Hepatocyte (in vitro differentiated cells): ENCODE data around the gene SMARCD2. TPM values are rescaled to one million over a fixed set of nuclear protein-coding genes. Genes with fewer than 3 reads are reported as not detected.

Experiments
- DNase-seq: peaks from one replicate; pipeline ENCODE4 v3.0.0-alpha.2; 2016; ENCODE audit warnings: low spot score
- H2AFZ ChIP-seq: fragments of 200-600 bp; sonication (generic); 2 replicates; pipeline ENCODE4 v1.6.0; 2016; ENCODE audit warnings: antibody characterized with exemption, mild to moderate bottlenecking
- H3K27ac ChIP-seq: fragments of 200-600 bp; sonication (generic); 2 replicates; pipeline ENCODE4 v1.5.1; 2016; ENCODE audit warnings: mild to moderate bottlenecking
- H3K27me3 ChIP-seq: fragments of 200-600 bp; sonication (generic); 2 replicates; pipeline ENCODE4 v1.6.1; 2016
- H3K36me3 ChIP-seq: fragments of 200-600 bp; sonication (generic); replicated peaks from 2 replicates; pipeline ENCODE4 v1.5.1; 2016; ENCODE audit warnings: low read depth; ENCODE audit not compliant: insufficient read depth
- H3K4me1 ChIP-seq: fragments of 200-600 bp; sonication (generic); 2 replicates; pipeline ENCODE4 v1.5.1; 2016; ENCODE audit warnings: mild to moderate bottlenecking, moderate library complexity; ENCODE audit not compliant: insufficient read depth
- H3K4me2 ChIP-seq: fragments of 200-600 bp; sonication (generic); 2 replicates; pipeline ENCODE4 v1.6.0; 2016
- H3K4me3 ChIP-seq: fragments of 200-600 bp; sonication (generic); 2 replicates; pipeline ENCODE4 v1.5.1; 2016; ENCODE audit warnings: mild to moderate bottlenecking
- H3K79me2 ChIP-seq: fragments of 200-600 bp; sonication (generic); 2 replicates; pipeline ENCODE4 v1.6.0; 2017; ENCODE audit warnings: mild to moderate bottlenecking
- H3K9me2 ChIP-seq: fragments of 200-600 bp; sonication (generic); replicated peaks from 2 replicates; pipeline ENCODE4 v1.6.0; 2017; ENCODE audit warnings: mild to moderate bottlenecking; ENCODE audit not compliant: insufficient read depth
- H3K9me3 ChIP-seq: fragments of 200-600 bp; sonication (generic); 2 replicates; pipeline ENCODE4 v1.5.1; 2016; ENCODE audit warnings: low read depth, mild to moderate bottlenecking
- H4K20me1 ChIP-seq: fragments of 200-600 bp; sonication (generic); 2 replicates; pipeline ENCODE4 v1.6.0; 2016; ENCODE audit warnings: mild to moderate bottlenecking; ENCODE audit not compliant: insufficient read depth, poor library complexity, severe bottlenecking
- EZH2 ChIP-seq: fragments of 200-600 bp; sonication (generic); IDR thresholded peaks from 2 replicates; pipeline ENCODE4 v1.6.1; 2016; ENCODE audit warnings: antibody characterized with exemption, mild to moderate bottlenecking, borderline replicate concordance
- EZH2phosphoT487 ChIP-seq: fragments of 200-600 bp; sonication (generic); IDR thresholded peaks from one replicate; pipeline ENCODE4 v1.6.1; 2018; ENCODE audit warnings: antibody characterized with exemption, mild to moderate bottlenecking, low read depth, moderate library complexity; ENCODE audit not compliant: unreplicated experiment, severe bottlenecking
- WGBS: methylation state at CpG from one replicate; pipeline ENCODE4 v1.1.6; 2016; ENCODE audit warnings: low lambda C conversion rate; ENCODE audit errors: missing lambda C conversion rate; 5-methylcytosine and 5-hydroxymethylcytosine counted together
- polyA plus RNA-seq: library from polyadenylated mRNA; unstranded; fragments of >200 nt; fragmentation: Nextera tagmentation; extraction: Ambion mirVana; gene quantifications from 2 replicates; pipeline ENCODE4 v1.2.1, GENCODE V29; 2016
- total RNA-seq: library from RNA; depleted of rRNA; stranded (reverse); fragments of >200 nt; gene quantifications from 2 replicates; pipeline ENCODE4 v1.2.3, GENCODE V29; 2014
- TF ChIP-seq, protein P1 (sequence below): fragments of 200-600 bp; sonication (generic); IDR thresholded peaks from 2 replicates; pipeline ENCODE4 v1.5.1; 2016; ENCODE audit warnings: antibody characterized with exemption, mild to moderate bottlenecking; ENCODE audit not compliant: poor library complexity

Gene SMARCD2
- total and polyA plus RNA-seq, 2 experiments from 2014 or later, result 52.9 to 65.7 TPM

DNA sequence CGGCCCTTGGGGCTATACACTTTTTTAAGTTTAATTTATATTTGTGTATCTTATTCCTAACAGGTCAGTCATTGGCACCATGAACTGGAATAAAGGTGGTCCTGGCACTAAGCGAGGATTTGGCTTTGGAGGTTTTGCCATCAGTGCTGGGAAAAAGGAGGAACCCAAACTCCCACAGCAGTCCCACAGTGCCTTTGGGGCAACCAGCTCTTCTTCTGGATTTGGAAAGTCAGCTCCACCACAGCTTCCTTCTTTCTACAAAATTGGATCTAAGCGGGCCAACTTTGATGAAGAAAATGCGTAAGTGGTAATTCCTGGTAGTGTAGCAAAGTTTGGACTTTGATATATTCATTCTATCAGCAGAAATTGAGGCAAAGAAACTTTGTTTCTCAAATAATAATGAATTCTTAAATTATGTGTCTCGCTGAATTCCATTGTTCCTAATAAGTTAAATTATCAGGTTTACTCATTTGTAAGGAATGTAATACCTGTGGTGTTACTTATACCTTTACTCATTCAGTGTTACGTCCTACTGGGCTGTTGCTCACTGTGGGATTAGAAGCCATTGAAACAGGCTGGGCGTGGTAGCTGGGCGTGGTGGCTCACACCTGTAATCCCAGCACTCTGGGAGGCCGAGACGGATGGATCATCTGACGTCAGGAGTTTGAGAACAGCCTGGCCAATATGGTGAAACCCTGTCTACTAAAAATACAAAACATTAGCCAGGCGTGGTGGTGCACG is 55.3 kb downstream of the SMARCD2 start:
- Histone ChIP-seq H3K27ac (no peak overlapping the region), H3K9me2 (no peaks in the 10 kb centered on the region), H4K20me1 (peaks cover 50% of the 10 kb centered on the region), H3K36me3 (peaks cover 6% of the 10 kb centered on the region), H3K79me2 (peaks cover 93% of the 10 kb centered on the region), H3K4me1 (no peaks in the 10 kb centered on the region), H3K4me3 (no peak overlapping the region), H3K27me3 (no peaks in the 10 kb centered on the region), H3K4me2 (no peak overlapping the region), H2AFZ (no peak overlapping the region), H3K9me3 (no peaks in the 10 kb centered on the region)
- DNase-seq, result no peak
- WGBS, result 97% methylated on average over 13 of the region's 13 CpGs
- TF ChIP-seq, protein P1, sequence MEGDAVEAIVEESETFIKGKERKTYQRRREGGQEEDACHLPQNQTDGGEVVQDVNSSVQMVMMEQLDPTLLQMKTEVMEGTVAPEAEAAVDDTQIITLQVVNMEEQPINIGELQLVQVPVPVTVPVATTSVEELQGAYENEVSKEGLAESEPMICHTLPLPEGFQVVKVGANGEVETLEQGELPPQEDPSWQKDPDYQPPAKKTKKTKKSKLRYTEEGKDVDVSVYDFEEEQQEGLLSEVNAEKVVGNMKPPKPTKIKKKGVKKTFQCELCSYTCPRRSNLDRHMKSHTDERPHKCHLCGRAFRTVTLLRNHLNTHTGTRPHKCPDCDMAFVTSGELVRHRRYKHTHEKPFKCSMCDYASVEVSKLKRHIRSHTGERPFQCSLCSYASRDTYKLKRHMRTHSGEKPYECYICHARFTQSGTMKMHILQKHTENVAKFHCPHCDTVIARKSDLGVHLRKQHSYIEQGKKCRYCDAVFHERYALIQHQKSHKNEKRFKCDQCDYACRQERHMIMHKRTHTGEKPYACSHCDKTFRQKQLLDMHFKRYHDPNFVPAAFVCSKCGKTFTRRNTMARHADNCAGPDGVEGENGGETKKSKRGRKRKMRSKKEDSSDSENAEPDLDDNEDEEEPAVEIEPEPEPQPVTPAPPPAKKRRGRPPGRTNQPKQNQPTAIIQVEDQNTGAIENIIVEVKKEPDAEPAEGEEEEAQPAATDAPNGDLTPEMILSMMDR, result no peak
- no peak for TF ChIP-seq EZH2phosphoT487
- no peak for TF ChIP-seq EZH2

DNA sequence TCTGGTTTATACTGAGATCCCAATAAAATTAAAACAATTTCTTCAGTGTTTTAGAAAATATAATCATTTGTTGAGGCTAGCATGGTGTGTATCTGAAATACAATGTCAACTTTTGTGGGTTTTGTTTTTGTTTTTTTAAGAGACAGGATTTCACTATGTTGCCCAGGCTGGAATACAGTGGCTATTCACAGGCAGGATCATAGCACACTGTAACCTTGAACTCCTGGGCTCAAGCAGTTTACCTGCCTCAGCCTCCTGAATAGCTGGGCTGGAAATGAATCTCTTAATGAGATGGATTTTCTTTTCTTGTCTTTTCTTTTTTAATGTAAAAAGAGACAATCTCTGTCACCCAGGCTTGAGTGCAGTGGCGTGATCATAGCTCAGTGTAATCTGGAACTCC is 56.4 kb downstream of the SMARCD2 start:
- Histone ChIP-seq H3K36me3 (peaks cover 6% of the 10 kb centered on the region), H4K20me1 (peaks cover 60% of the 10 kb centered on the region)

DNA sequence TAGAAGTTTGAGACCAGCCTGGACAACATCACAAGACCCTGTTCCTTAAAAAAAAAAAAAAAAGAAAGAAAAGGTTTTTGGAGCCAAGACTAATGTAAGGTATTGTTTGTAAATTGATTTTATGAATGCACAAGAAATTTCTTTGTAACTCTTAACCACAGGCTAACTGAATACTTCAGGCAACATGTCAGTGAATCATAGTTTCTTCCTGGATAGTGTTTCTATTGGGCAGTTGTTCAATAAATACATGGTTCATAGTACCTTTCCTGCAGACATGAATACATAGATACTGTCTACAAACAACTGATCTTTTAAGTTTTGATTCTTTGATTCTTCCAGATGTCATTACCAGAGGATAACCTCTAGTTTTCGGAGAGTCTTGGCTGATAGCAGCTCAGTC is 56.9 kb downstream of the SMARCD2 start:
- Histone ChIP-seq H2AFZ (no peak overlapping the region), H3K79me2 (peaks cover 97% of the 10 kb centered on the region), H4K20me1 (peaks cover 62% of the 10 kb centered on the region), H3K4me3 (no peak overlapping the region), H3K4me2 (no peak overlapping the region), H3K27me3 (no peaks in the 10 kb centered on the region), H3K9me3 (no peaks in the 10 kb centered on the region), H3K4me1 (no peaks in the 10 kb centered on the region), H3K9me2 (no peaks in the 10 kb centered on the region), H3K36me3 (peaks cover 6% of the 10 kb centered on the region), H3K27ac (no peak overlapping the region)
- no peak for DNase-seq
- WGBS, result 95% methylated on average over 1 of the region's 1 CpG
- TF ChIP-seq EZH2, result no peak
- TF ChIP-seq, protein P1, result no peak
- no peak for TF ChIP-seq EZH2phosphoT487

More for the DNA sequence above, 56.4 kb downstream of the SMARCD2 start:
- Histone ChIP-seq H3K4me3 (no peak overlapping the region), H3K27me3 (no peaks in the 10 kb centered on the region), H3K9me3 (no peaks in the 10 kb centered on the region), H3K4me1 (no peaks in the 10 kb centered on the region), H3K27ac (no peak overlapping the region), H3K9me2 (no peaks in the 10 kb centered on the region), H3K4me2 (no peak overlapping the region), H3K79me2 (peaks cover 97% of the 10 kb centered on the region), H2AFZ (no peak overlapping the region)
- 100% methylated on average over 1 of the region's 1 CpG for WGBS
- TF ChIP-seq EZH2phosphoT487 (no peak), EZH2 (no peak)
- TF ChIP-seq, protein P1, result no peak
- DNase-seq, result no peak

DNA sequence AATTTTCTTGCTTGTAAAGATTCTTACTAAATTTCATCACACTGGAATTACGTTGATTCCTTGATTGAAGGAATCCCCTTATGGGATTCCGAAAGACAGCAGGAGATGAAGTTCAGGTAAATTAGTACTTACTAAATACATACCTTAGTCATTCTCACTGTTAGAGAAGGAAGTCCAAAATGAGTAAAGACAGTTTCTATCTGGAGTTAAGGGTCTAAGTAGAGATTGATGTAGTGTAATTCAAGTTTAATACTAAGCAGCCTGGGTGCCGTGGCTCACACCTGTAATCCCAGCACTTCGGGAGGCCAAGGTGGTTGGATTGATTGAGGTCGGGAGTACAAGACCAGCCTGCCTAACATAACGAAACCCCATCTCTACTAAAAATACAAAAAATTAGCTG is 59.0 kb downstream of the SMARCD2 start:
- 94% methylated on average over 6 of the region's 6 CpGs for WGBS
- Histone ChIP-seq H3K36me3 (no peaks in the 10 kb centered on the region), H3K9me3 (no peaks in the 10 kb centered on the region), H3K79me2 (peaks cover 100% of the 10 kb centered on the region), H3K4me3 (no peak overlapping the region), H3K27ac (no peak overlapping the region), H3K27me3 (no peaks in the 10 kb centered on the region), H3K4me1 (no peaks in the 10 kb centered on the region), H3K9me2 (no peaks in the 10 kb centered on the region), H3K4me2 (no peak overlapping the region), H4K20me1 (peaks cover 79% of the 10 kb centered on the region), H2AFZ (no peak overlapping the region)
- DNase-seq, result no peak
- TF ChIP-seq, protein P1, result no peak
- TF ChIP-seq EZH2, result no peak
- no peak for TF ChIP-seq EZH2phosphoT487
